Measurements from ENCODE around the gene SDK1.

Gene SDK1

GRCh38 chr7:3393862-3394261, 92.8 kb downstream of the SDK1 start:
- no peaks in the 10 kb centered on the region for H3K27me3 ChIP-seq
- no peaks in the 10 kb centered on the region for H3K36me3 ChIP-seq
- no peak overlapping the region for H3K4me3 ChIP-seq (ENCODE audit: low read depth, low read length)
- no peaks in the 10 kb centered on the region for H3K9me3 ChIP-seq
- H3K4me1 ChIP-seq = no peaks in the 10 kb centered on the region
- TF ChIP-seq, protein P1, sequence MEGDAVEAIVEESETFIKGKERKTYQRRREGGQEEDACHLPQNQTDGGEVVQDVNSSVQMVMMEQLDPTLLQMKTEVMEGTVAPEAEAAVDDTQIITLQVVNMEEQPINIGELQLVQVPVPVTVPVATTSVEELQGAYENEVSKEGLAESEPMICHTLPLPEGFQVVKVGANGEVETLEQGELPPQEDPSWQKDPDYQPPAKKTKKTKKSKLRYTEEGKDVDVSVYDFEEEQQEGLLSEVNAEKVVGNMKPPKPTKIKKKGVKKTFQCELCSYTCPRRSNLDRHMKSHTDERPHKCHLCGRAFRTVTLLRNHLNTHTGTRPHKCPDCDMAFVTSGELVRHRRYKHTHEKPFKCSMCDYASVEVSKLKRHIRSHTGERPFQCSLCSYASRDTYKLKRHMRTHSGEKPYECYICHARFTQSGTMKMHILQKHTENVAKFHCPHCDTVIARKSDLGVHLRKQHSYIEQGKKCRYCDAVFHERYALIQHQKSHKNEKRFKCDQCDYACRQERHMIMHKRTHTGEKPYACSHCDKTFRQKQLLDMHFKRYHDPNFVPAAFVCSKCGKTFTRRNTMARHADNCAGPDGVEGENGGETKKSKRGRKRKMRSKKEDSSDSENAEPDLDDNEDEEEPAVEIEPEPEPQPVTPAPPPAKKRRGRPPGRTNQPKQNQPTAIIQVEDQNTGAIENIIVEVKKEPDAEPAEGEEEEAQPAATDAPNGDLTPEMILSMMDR (IDR thresholded peaks at IDR 0.05; ENCODE audit: low read depth, low read length) = no peak
- no peak for DNase-seq

- TF ChIP-seq, protein P1 (IDR thresholded peaks at IDR 0.05; ENCODE audit: low read depth, low read length) = no peak
- Histone ChIP-seq H3K9me3 (no peaks in the 10 kb centered on the region), H3K4me3 (ENCODE audit: low read depth, low read length) (no peak overlapping the region), H3K36me3 (no peaks in the 10 kb centered on the region), H3K4me1 (no peaks in the 10 kb centered on the region), H3K27me3 (no peaks in the 10 kb centered on the region)
- DNase-seq = no peak
Measured at GRCh38 chr7:3397324-3397723, 96.3 kb downstream of the SDK1 start.

DNA sequence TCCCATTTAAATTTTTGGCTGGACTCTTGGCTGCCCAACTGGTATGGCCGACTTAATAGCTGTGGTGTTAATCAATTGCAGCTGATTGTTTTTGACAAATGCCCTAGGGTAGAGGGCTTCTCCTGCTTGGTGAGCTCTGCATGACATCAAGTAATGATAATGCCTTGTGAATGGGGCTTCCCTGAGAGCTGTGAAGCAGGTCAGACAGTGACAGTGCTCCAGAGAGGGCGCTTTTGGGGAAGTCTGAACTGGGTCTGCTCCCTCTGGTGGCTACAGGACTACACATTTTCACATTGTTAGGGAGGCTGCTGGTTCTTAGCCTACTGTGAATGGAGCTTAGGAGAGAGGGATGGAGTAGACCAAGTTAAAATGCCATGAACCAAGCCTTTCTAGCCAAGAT, 98.8 kb downstream of the SDK1 start:
- Histone ChIP-seq H3K9me3 (no peaks in the 10 kb centered on the region), H3K4me1 (no peaks in the 10 kb centered on the region), H3K4me3 (ENCODE audit: low read depth, low read length) (no peak overlapping the region), H3K27me3 (no peaks in the 10 kb centered on the region), H3K36me3 (no peaks in the 10 kb centered on the region)
- DNase-seq = peak; percentile 22
- TF ChIP-seq, protein P1 (IDR thresholded peaks at IDR 0.05; ENCODE audit: low read depth, low read length) = peak; percentile 32

DNA sequence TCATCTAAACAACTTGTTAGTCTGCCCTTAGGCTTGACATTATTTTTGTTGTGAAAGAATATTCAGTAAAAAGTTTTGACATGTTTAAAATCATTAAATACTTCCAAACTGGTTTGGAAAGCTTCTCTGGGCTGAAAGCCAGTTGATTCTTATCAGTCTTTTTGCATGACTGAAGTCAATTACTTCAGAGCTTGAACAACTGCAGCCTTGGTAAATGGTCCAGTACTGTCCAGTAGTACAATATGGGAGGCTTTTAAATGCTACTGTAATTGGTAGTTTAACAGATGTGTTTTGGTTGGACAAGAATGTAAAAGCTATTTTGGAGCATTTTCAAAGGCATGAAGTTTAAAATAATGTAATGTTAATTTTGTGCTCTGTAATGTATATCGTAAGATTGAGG, 103.4 kb downstream of the SDK1 start:
- TF ChIP-seq, protein P1 (IDR thresholded peaks at IDR 0.05; ENCODE audit: low read depth, low read length) = no peak
- Histone ChIP-seq H3K9me3 (no peaks in the 10 kb centered on the region), H3K4me1 (no peaks in the 10 kb centered on the region), H3K4me3 (ENCODE audit: low read depth, low read length) (no peak overlapping the region), H3K36me3 (no peaks in the 10 kb centered on the region), H3K27me3 (no peaks in the 10 kb centered on the region)
- DNase-seq = peak; percentile 16

GRCh38 chr7:3408814-3409595, 108.0 kb downstream of the SDK1 start:
- TF ChIP-seq, protein P1 (IDR thresholded peaks at IDR 0.05; ENCODE audit: low read depth, low read length) = no peak
- Histone ChIP-seq H3K4me1 (no peaks in the 10 kb centered on the region), H3K4me3 (ENCODE audit: low read depth, low read length) (no peak overlapping the region), H3K36me3 (no peaks in the 10 kb centered on the region), H3K27me3 (no peaks in the 10 kb centered on the region), H3K9me3 (no peaks in the 10 kb centered on the region)
- no peak for DNase-seq

DNA sequence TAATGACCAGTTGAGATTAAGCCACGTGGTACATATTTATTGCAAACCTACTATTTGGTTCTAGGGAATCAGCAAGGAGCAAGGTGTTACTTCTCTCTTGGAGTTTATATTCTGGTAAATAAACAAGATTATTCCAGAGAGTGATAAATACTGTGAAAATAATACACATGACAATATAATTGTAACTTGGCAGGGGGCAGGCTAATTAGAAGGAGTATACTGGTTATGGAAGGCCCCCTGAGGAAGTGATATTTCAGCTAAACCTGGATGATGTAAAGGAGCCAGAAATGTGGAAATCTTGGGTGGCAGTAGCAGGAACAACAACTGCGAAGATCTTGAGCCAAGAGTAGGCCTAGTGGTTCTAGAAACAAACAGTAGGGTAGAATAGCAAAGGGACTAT, 111.8 kb downstream of the SDK1 start:
- TF ChIP-seq, protein P1 (IDR thresholded peaks at IDR 0.05; ENCODE audit: low read depth, low read length) = no peak
- Histone ChIP-seq H3K9me3 (no peaks in the 10 kb centered on the region), H3K27me3 (no peaks in the 10 kb centered on the region), H3K4me1 (no peaks in the 10 kb centered on the region), H3K4me3 (ENCODE audit: low read depth, low read length) (no peak overlapping the region), H3K36me3 (no peaks in the 10 kb centered on the region)
- no peak for DNase-seq
